Measurements from ENCODE around the gene TELO2. TPM values are rescaled to one million over a fixed set of nuclear protein-coding genes. Genes with fewer than 3 reads are reported as not detected.

TELO2 gene
- total RNA-seq, 1 experiment from 2014 or later: 85.4 TPM

DNA sequence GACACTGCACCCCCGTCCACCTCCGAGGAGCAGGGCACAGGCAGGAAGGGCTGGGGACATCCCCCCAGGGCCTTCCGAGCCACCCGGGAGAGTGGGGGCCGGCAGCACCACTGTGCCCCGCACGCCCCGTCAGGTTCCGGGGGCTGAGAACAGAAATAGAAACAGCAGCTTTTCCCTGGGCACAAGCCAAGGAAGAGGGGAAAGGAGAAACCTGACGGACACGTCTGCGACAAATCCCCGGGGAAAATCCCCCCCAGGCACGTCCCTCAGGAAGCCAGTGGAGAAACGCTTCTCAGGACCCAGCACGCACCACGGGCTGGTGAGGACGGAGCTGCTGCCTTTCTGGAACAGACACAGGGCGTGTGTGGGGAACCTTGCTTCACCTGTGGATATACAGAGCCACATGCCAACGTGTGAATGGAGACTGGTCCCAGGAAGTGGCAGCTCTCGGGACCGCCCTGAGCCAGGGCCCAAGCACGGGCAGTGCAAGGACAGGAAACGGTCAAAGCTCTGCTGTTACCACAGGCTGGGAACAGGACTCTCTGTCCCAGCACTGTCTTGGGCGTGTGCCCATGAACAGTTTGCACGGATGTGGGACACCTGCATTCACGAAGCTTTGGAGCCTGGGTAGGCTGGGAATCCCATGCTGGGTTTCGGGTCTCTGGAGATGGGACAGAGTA lies 39.1 kb downstream of the TELO2 start:
- no peaks in the 10 kb centered on the region for H3K36me3 Mint-ChIP-seq (ENCODE audit: insufficient read depth, unreplicated experiment)
- no peak overlapping the region for H3K4me3 Mint-ChIP-seq (ENCODE audit: low read depth, unreplicated experiment)
- CTCF ChIA-PET: no interaction called here
- TF ChIP-seq, protein P1, sequence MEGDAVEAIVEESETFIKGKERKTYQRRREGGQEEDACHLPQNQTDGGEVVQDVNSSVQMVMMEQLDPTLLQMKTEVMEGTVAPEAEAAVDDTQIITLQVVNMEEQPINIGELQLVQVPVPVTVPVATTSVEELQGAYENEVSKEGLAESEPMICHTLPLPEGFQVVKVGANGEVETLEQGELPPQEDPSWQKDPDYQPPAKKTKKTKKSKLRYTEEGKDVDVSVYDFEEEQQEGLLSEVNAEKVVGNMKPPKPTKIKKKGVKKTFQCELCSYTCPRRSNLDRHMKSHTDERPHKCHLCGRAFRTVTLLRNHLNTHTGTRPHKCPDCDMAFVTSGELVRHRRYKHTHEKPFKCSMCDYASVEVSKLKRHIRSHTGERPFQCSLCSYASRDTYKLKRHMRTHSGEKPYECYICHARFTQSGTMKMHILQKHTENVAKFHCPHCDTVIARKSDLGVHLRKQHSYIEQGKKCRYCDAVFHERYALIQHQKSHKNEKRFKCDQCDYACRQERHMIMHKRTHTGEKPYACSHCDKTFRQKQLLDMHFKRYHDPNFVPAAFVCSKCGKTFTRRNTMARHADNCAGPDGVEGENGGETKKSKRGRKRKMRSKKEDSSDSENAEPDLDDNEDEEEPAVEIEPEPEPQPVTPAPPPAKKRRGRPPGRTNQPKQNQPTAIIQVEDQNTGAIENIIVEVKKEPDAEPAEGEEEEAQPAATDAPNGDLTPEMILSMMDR (IDR thresholded peaks at IDR 0.05; ENCODE audit: unreplicated experiment): no peak
- DNase-seq: no peak
- no TSS peak for BruUV-seq (replicated peaks)
- H3K27me3 Mint-ChIP-seq (ENCODE audit: unreplicated experiment): no peaks in the 10 kb centered on the region
- H3K27ac Mint-ChIP-seq (ENCODE audit: unreplicated experiment): no peak overlapping the region
- H3K9me3 Mint-ChIP-seq (ENCODE audit: low read depth, unreplicated experiment): no peaks in the 10 kb centered on the region
- H3K4me1 Mint-ChIP-seq (ENCODE audit: low read depth, unreplicated experiment): no peaks in the 10 kb centered on the region
- intact Hi-C loops (cut with micrococcal nuclease; ENCODE audit: unreplicated experiment): no loop called here

DNA sequence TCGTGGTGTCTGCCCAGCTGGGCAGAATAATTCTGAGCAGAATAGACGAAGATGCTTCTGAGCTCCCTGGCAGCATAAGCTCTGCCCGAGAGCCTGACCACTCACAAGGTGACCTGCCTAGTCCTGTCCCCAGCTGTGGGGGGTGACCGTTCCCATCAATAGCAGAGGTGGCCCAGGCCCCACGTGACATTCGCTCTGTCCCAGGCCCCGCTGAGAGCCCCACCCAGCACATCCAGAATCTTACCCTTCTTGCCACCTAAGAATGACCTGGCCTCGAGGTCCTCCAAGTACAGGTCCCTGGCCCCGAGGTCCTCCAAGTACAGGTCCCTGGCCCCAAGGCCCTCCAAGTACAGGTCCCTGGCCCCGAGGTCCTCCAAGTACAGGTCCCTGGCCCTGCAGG lies 39.6 kb downstream of the TELO2 start:
- intact Hi-C loops (cut with micrococcal nuclease; ENCODE audit: unreplicated experiment): no loop called here
- Mint-ChIP-seq H3K4me3 (ENCODE audit: low read depth, unreplicated experiment) (no peak overlapping the region), H3K9me3 (ENCODE audit: low read depth, unreplicated experiment) (no peaks in the 10 kb centered on the region), H3K4me1 (ENCODE audit: low read depth, unreplicated experiment) (no peaks in the 10 kb centered on the region), H3K27ac (ENCODE audit: unreplicated experiment) (no peak overlapping the region), H3K36me3 (ENCODE audit: insufficient read depth, unreplicated experiment) (no peaks in the 10 kb centered on the region), H3K27me3 (ENCODE audit: unreplicated experiment) (no peaks in the 10 kb centered on the region)
- BruUV-seq (replicated peaks): no TSS peak
- CTCF ChIA-PET: no interaction called here
- TF ChIP-seq, protein P1 (IDR thresholded peaks at IDR 0.05; ENCODE audit: unreplicated experiment): no peak
- DNase-seq: no peak

- no TSS peak for BruUV-seq (replicated peaks)
- DNase-seq: no peak
- H3K27ac Mint-ChIP-seq (ENCODE audit: unreplicated experiment): no peak within 1 kb of the TSS
These were observed 40.3 kb downstream of the TELO2 start, which contains the start of gene TMEM204 for GRCh38 chr16:1533443-1533951. TMEM204 (plus strand) TSS chr16:1533666; CDS start chr16:1534276, 610 bp downstream.

GRCh38 chr16:1534021-1535020 lies 41.2 kb downstream of the TELO2 start:
- TF ChIP-seq, protein P1 (IDR thresholded peaks at IDR 0.05; ENCODE audit: unreplicated experiment): no peak
- DNase-seq: no peak
- intact Hi-C loops (cut with micrococcal nuclease; ENCODE audit: unreplicated experiment): no loop called here
- BruUV-seq (replicated peaks): no TSS peak
- Mint-ChIP-seq H3K4me3 (ENCODE audit: low read depth, unreplicated experiment) (no peak overlapping the region), H3K9me3 (ENCODE audit: low read depth, unreplicated experiment) (no peaks in the 10 kb centered on the region), H3K36me3 (ENCODE audit: insufficient read depth, unreplicated experiment) (no peaks in the 10 kb centered on the region), H3K27ac (ENCODE audit: unreplicated experiment) (no peak overlapping the region), H3K27me3 (ENCODE audit: unreplicated experiment) (no peaks in the 10 kb centered on the region), H3K4me1 (ENCODE audit: low read depth, unreplicated experiment) (no peaks in the 10 kb centered on the region)
- CTCF ChIA-PET: interaction anchor here (0.6 kb wide), 1 partner anchor 27 kb away, joined by 3 read pairs; no protein-coding TSS in a partner anchor

More at GRCh38 chr16:1533443-1533951, 40.3 kb downstream of the TELO2 start, which contains the start of gene TMEM204:
- H3K27me3 Mint-ChIP-seq (ENCODE audit: unreplicated experiment): no peaks in the 10 kb centered on the region
- H3K4me1 Mint-ChIP-seq (ENCODE audit: low read depth, unreplicated experiment): no peaks in the 10 kb centered on the region
- no peak within 1 kb of the TSS for H3K4me3 Mint-ChIP-seq (ENCODE audit: low read depth, unreplicated experiment)
- intact Hi-C loops (cut with micrococcal nuclease; ENCODE audit: unreplicated experiment): no loop called here
- H3K9me3 Mint-ChIP-seq (ENCODE audit: low read depth, unreplicated experiment): no peaks in the 10 kb centered on the region
- CTCF ChIA-PET: no interaction called here
- no peaks in the 10 kb centered on the region for H3K36me3 Mint-ChIP-seq (ENCODE audit: insufficient read depth, unreplicated experiment)
- TF ChIP-seq, protein P1 (IDR thresholded peaks at IDR 0.05; ENCODE audit: unreplicated experiment): no peak
